K562 (cell line): ENCODE results near the gene CHD2. TPM values are rescaled to one million over a fixed set of nuclear protein-coding genes. Genes with fewer than 3 reads are reported as not detected.

Experiments used
- CHD4 ChIP-seq: fragments of 200-600 bp; sonication (generic); IDR thresholded peaks from 3 replicates; pipeline ENCODE4 v1.6.1; 2012; ENCODE audit warnings: low read depth, mild to moderate bottlenecking, mixed read lengths, low read length, inconsistent platforms; ENCODE audit not compliant: insufficient read depth, insufficient replicate concordance, poor library complexity, severe bottlenecking
- FOXA3 ChIP-seq, 2 experiments: fragments of 450-650 bp in 1 of 2; sonication (generic) in 1 of 2; formaldehyde crosslinking; IDR thresholded peaks in 1 of 2; conservative IDR thresholded peaks in 1 of 2; 2 replicates each; pipeline versions ENCODE4 v1.4.0 to v1.8.0; 2020 to 2022; ENCODE audit warnings: mild to moderate bottlenecking in 2 of 2, missing genetic modification reagents in 1 of 2
- FOXJ2 ChIP-seq: fragments of 200-800 bp; sonication (Bioruptor generic); IDR thresholded peaks from 2 replicates; pipeline ENCODE4 v1.6.1; 2016; ENCODE audit warnings: missing genetic modification characterization, missing compliant biosample characterization
- HCFC1 ChIP-seq: IDR thresholded peaks from 2 replicates; pipeline ENCODE4 v1.6.1; 2012; ENCODE audit warnings: low read depth, low read length, improper control_type of control experiment
- HLTF ChIP-seq: fragments of 450-650 bp; IDR thresholded peaks from 2 replicates; pipeline ENCODE4 v1.6.1; 2016
- HMG20B ChIP-seq: fragments of 250-450 bp; sonication (Bioruptor Pico); IDR thresholded peaks from 2 replicates; pipeline ENCODE4 v1.5.0; 2021; ENCODE audit warnings: mild to moderate bottlenecking
- HNRNPL ChIP-seq: fragments of 200-400 bp; formaldehyde crosslinking; IDR thresholded peaks from 2 replicates; pipeline ENCODE4 v1.6.1; 2017; ENCODE audit warnings: low read depth, mild to moderate bottlenecking, low read length
- IRF2 ChIP-seq: sonication (generic); formaldehyde crosslinking; IDR thresholded peaks from 2 replicates; pipeline ENCODE4 v1.8.1; 2022; ENCODE audit warnings: mild to moderate bottlenecking, missing genetic modification reagents
- MYNN ChIP-seq, 2 experiments: sonication (generic); formaldehyde crosslinking in 1 of 2; IDR thresholded peaks; 2 replicates each; pipeline versions ENCODE4 v1.5.0 to v1.6.1; 2016 to 2020; ENCODE audit warnings: antibody characterized with exemption in 1 of 2, missing genetic modification reagents in 1 of 2
- NFE2 ChIP-seq: IDR thresholded peaks from 2 replicates; pipeline ENCODE4 v1.6.1; 2014; ENCODE audit warnings: antibody characterized with exemption, low read depth
- NRF1 ChIP-seq, 2 experiments: fragments of 450-650 bp; IDR thresholded peaks in 1 of 2; conservative IDR thresholded peaks in 1 of 2; 2 replicates each; pipeline ENCODE4 v1.6.1; 2014; ENCODE audit warnings: mild to moderate bottlenecking in 2 of 2
- POLR2G ChIP-seq: fragments of 200-400 bp; formaldehyde crosslinking; IDR thresholded peaks from 2 replicates; pipeline ENCODE4 v1.6.1; 2017; ENCODE audit warnings: low read depth, mild to moderate bottlenecking, antibody characterized with exemption, low read length, moderate library complexity
- RFX5 ChIP-seq: IDR thresholded peaks from 2 replicates; pipeline ENCODE4 v1.6.1; 2011; ENCODE audit warnings: low read depth, mild to moderate bottlenecking, improper control_type of control experiment, low read length
- SRSF1 ChIP-seq: fragments of 200-400 bp; formaldehyde crosslinking; IDR thresholded peaks from 2 replicates; pipeline ENCODE4 v1.6.1; 2017; ENCODE audit warnings: mild to moderate bottlenecking, low read depth, low read length, moderate library complexity
- TBP ChIP-seq: optimal IDR thresholded peaks from 2 replicates; pipeline ENCODE3; 2011; ENCODE audit warnings: low read depth, low read length, improper control_type of control experiment
- ZNF184 ChIP-seq: sonication (generic); formaldehyde crosslinking; IDR thresholded peaks from 2 replicates; pipeline ENCODE4 v1.5.0; 2020; ENCODE audit warnings: missing genetic modification reagents
- ZNF41 ChIP-seq: fragments of 250-450 bp; sonication (Bioruptor Pico); conservative IDR thresholded peaks from 2 replicates; pipeline ENCODE4 v1.4.0; 2020; ENCODE audit warnings: mild to moderate bottlenecking
- polyA plus RNA-seq, 8 experiments: library from polyadenylated mRNA; depleted of rRNA in 4 of 8; stranded (reverse) in 5 of 8; unstranded in 3 of 8; fragments of >200 nt; fragmentation: Nextera tagmentation in 2 of 8; fragmentation: Illumina TruSeq in 1 of 8; extraction: Ambion mirVana in 2 of 8; extraction: Trizol in 1 of 8; gene quantifications; 2 replicates each; pipeline versions ENCODE4 v1.2.1 to v1.2.3, GENCODE V29; 2011 to 2014; ENCODE audit warnings: inconsistent platforms in 1 of 8, missing spikeins in 1 of 8
- total RNA-seq, 7 experiments: library from RNA; depleted of rRNA in 6 of 7; stranded (reverse); fragments of >200 nt in 6 of 7; fragmentation: Illumina TruSeq in 2 of 7; extraction: Trizol in 2 of 7; gene quantifications; 2 replicates each; pipeline versions ENCODE4 v1.2.1 to v1.2.3, GENCODE V29; 2011 to 2021; ENCODE audit warnings: low replicate concordance in 1 of 7
- TF ChIP-seq, protein P1 (sequence below): fragments of 450-650 bp; IDR thresholded peaks from 2 replicates; pipeline ENCODE4 v1.6.1; 2016; ENCODE audit warnings: antibody characterized with exemption
- TF ChIP-seq, protein P2 (sequence below): fragments of 250-450 bp; sonication (Bioruptor Pico); IDR thresholded peaks from 2 replicates; pipeline ENCODE4 v1.8.0; 2022; ENCODE audit warnings: inconsistent platforms, mild to moderate bottlenecking, moderate library complexity, borderline replicate concordance
- TF ChIP-seq, protein P3 (sequence below): fragments of 250-450 bp; sonication (Bioruptor Pico); IDR thresholded peaks from 2 replicates; pipeline ENCODE4 v1.4.0; 2020; ENCODE audit warnings: mild to moderate bottlenecking
- TF ChIP-seq, protein P4 (sequence below), 2 experiments: fragments of 200-800 bp in 1 of 2; sonication (Bioruptor generic) in 1 of 2; sonication (generic) in 1 of 2; formaldehyde crosslinking in 1 of 2; IDR thresholded peaks in 1 of 2; conservative IDR thresholded peaks in 1 of 2; 2 replicates each; pipeline versions ENCODE4 v1.5.0 to v1.6.1; 2016 to 2020; ENCODE audit warnings: missing compliant biosample characterization in 1 of 2, missing genetic modification characterization in 1 of 2, missing genetic modification reagents in 1 of 2
- TF ChIP-seq, protein P5 (sequence below): fragments of 250-450 bp; sonication (Bioruptor Pico); IDR thresholded peaks from 2 replicates; pipeline ENCODE4 v1.9.0; 2021; ENCODE audit warnings: mild to moderate bottlenecking

The CHD2 gene
- total and polyA plus RNA-seq, 9 of the 15 experiments (the other 6 are each of a cell fraction or from before 2014, with no cell fraction given), result 38.9 to 70.8 (median 56.2) TPM

DNA sequence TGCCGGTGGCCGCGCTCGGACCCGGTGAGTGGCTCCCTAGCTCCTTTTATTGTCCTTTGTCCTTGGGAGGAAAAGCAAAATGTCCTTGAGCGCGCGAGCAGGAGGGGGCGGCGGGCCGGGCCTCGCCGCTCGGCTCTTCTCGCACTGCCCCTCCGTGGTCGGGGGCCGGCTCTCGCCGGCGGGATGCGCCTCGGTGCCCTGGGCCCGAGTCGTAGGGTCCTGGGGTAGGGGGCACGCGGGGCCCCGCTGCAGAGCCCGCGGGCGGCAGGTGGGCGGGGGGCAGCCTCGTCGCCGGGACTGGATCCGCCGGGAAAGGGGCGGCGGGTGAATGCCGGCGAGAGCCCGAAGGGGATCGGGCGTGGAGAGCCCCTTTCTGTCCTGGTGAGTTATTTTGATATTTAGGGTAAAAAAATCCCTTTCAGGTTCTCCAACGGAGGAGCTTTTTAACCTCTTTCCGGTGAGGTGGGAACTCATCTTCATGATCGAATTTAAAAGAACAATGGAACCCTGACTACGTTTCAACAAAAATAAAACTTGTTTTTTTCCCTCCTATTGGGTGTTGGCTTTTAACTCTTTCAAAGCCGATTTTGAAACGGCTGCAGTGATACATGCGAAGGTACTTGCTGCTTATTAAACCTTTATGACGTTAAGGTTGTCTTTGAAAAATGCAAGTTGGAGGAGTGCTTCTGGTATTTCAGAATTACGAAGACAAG lies 16.8 kb upstream of the CHD2 start (continued):
- TF ChIP-seq TBP, result no peak
- TF ChIP-seq HLTF, result no peak
- TF ChIP-seq, protein P1, sequence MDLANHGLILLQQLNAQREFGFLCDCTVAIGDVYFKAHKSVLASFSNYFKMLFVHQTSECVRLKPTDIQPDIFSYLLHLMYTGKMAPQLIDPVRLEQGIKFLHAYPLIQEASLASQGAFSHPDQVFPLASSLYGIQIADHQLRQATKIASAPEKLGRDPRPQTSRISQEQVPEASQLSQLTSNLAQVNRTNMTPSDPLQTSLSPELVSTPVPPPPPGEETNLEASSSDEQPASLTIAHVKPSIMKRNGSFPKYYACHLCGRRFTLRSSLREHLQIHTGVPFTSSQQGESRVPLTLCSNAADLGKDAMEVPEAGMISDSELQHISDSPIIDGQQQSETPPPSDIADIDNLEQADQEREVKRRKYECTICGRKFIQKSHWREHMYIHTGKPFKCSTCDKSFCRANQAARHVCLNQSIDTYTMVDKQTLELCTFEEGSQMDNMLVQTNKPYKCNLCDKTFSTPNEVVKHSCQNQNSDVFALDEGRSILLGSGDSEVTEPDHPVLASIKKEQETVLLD, result no peak
- 0 out of 2 replicates have a peak, but pooled peaks have one; percentile 58 for TF ChIP-seq SRSF1
- TF ChIP-seq NRF1 (conservative IDR thresholded peaks at IDR 0.05 in 1 of 2, IDR thresholded peaks at IDR 0.05 in 1 of 2), result no peak
- TF ChIP-seq RFX5, result no peak
- TF ChIP-seq POLR2G, result peak; percentile 84
- no peak for TF ChIP-seq MYNN (IDR thresholded peaks at IDR 0.05)
- TF ChIP-seq MYNN (CRISPR knock-in tag; IDR thresholded peaks at IDR 0.05), result no peak
- no peak for TF ChIP-seq NFE2
- TF ChIP-seq, protein P2, sequence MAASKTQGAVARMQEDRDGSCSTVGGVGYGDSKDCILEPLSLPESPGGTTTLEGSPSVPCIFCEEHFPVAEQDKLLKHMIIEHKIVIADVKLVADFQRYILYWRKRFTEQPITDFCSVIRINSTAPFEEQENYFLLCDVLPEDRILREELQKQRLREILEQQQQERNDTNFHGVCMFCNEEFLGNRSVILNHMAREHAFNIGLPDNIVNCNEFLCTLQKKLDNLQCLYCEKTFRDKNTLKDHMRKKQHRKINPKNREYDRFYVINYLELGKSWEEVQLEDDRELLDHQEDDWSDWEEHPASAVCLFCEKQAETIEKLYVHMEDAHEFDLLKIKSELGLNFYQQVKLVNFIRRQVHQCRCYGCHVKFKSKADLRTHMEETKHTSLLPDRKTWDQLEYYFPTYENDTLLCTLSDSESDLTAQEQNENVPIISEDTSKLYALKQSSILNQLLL (CRISPR knock-in tag), result no peak
- no peak for TF ChIP-seq HCFC1
- TF ChIP-seq, protein P3, sequence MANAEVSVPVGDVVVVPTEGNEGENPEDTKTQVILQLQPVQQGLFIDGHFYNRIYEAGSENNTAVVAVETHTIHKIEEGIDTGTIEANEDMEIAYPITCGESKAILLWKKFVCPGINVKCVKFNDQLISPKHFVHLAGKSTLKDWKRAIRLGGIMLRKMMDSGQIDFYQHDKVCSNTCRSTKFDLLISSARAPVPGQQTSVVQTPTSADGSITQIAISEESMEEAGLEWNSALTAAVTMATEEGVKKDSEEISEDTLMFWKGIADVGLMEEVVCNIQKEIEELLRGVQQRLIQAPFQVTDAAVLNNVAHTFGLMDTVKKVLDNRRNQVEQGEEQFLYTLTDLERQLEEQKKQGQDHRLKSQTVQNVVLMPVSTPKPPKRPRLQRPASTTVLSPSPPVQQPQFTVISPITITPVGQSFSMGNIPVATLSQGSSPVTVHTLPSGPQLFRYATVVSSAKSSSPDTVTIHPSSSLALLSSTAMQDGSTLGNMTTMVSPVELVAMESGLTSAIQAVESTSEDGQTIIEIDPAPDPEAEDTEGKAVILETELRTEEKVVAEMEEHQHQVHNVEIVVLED (CRISPR knock-in tag), result no peak
- TF ChIP-seq FOXA3 (CRISPR knock-in tag; conservative IDR thresholded peaks at IDR 0.05 in 1 of 2, IDR thresholded peaks at IDR 0.05 in 1 of 2), result no peak
- TF ChIP-seq, protein P4, sequence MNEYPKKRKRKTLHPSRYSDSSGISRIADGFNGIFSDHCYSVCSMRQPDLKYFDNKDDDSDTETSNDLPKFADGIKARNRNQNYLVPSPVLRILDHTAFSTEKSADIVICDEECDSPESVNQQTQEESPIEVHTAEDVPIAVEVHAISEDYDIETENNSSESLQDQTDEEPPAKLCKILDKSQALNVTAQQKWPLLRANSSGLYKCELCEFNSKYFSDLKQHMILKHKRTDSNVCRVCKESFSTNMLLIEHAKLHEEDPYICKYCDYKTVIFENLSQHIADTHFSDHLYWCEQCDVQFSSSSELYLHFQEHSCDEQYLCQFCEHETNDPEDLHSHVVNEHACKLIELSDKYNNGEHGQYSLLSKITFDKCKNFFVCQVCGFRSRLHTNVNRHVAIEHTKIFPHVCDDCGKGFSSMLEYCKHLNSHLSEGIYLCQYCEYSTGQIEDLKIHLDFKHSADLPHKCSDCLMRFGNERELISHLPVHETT (CRISPR knock-in tag; conservative IDR thresholded peaks at IDR 0.05 in 1 of 2, IDR thresholded peaks at IDR 0.05 in 1 of 2), result no peak
- no peak for TF ChIP-seq IRF2 (CRISPR knock-in tag)
- no peak for TF ChIP-seq ZNF184
- TF ChIP-seq ZNF41, result no peak
- 0 out of 2 replicates have a peak, but pooled peaks have one; percentile 11 for TF ChIP-seq FOXJ2 (tag)
- TF ChIP-seq, protein P5, sequence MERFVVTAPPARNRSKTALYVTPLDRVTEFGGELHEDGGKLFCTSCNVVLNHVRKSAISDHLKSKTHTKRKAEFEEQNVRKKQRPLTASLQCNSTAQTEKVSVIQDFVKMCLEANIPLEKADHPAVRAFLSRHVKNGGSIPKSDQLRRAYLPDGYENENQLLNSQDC (CRISPR knock-in tag), result no peak
- no peak for TF ChIP-seq HNRNPL
- TF ChIP-seq CHD4, result no peak
- no peak for TF ChIP-seq HMG20B (CRISPR knock-in tag)
